Measurements from ENCODE around the gene STRA8. TPM values are rescaled to one million over a fixed set of nuclear protein-coding genes. Genes with fewer than 3 reads are reported as not detected.

The STRA8 gene
- total RNA-seq, 1 experiment from 2014 or later = not detected

- Mint-ChIP-seq H3K27ac (peak overlapping the region in 1 of 3 experiments; percentile 75; a peak in 1 of 7 replicates), H3K27me3 (ENCODE audit: low read depth) (peaks cover 7% of the 10 kb centered on the region), H3K36me3 (ENCODE audit: insufficient read depth in 1 of 3, low read depth in 3 of 3) (peaks cover 3 to 21% (median 8%) of the 10 kb centered on the region in 3 experiments; a peak in 6 of 7 replicates), H3K4me1 (peaks cover 3 to 13% of the 10 kb centered on the region in 2 experiments; a peak in 2 of 4 replicates), H3K4me3 (no peak overlapping the region), H3K9me3 (no peaks in the 10 kb centered on the region)
- H2BK5ac ChIP-seq (ENCODE audit: insufficient read length, low read length) = no peak overlapping the region
- H4K8ac ChIP-seq (replicated peaks; ENCODE audit: insufficient read length, low read depth, low read length) = no peak overlapping the region
- H2AK5ac ChIP-seq (ENCODE audit: insufficient read length, low read length) = no peak overlapping the region
- H3K9me3 ChIP-seq (ENCODE audit: control insufficient read depth, low read depth, low read length) = no peaks in the 10 kb centered on the region
- H2BK12ac ChIP-seq (ENCODE audit: insufficient read length, low read depth, low read length) = no peak overlapping the region
- no peaks in the 10 kb centered on the region for H4K20me1 ChIP-seq (ENCODE audit: control insufficient read depth, insufficient read depth, insufficient read length)
- H3K9ac ChIP-seq (ENCODE audit: extremely low read depth, insufficient read length, low read length) = no peak overlapping the region
- no peak overlapping the region for H2AFZ ChIP-seq (ENCODE audit: low read length)
- peaks cover 2% of the 10 kb centered on the region for H3K23me2 ChIP-seq (ENCODE audit: insufficient read length, low read depth, low read length, poor library complexity, severe bottlenecking)
- WGBS (ENCODE audit: extremely low coverage, insufficient read length, low lambda C conversion rate) = no CpG with 5 or more reads among the region's 8 CpGs
- no peak overlapping the region for H4K91ac ChIP-seq (ENCODE audit: insufficient read length, low read depth, low read length)
- DNase-seq = no peak
- no peak overlapping the region for H2BK20ac ChIP-seq (ENCODE audit: low read depth, low read length, poor library complexity, severe bottlenecking)
- no peak overlapping the region for H3K27ac ChIP-seq (ENCODE audit: insufficient read length, low read depth, low read length)
- H2BK15ac ChIP-seq (ENCODE audit: low read depth, low read length) = no peak overlapping the region
- H3K23ac ChIP-seq (ENCODE audit: insufficient read length, low read depth, low read length) = no peak overlapping the region
- no peaks in the 10 kb centered on the region for H3K27me3 ChIP-seq (ENCODE audit: insufficient read depth, low read length)
- TF ChIP-seq CTCF (conservative IDR thresholded peaks at IDR 0.05) = no peak
- no peak overlapping the region for H3K4ac ChIP-seq (ENCODE audit: low read depth, low read length)
- no peaks in the 10 kb centered on the region for H3K79me2 ChIP-seq (ENCODE audit: insufficient read depth, low read length)
- no peak overlapping the region for H3T11ph ChIP-seq (ENCODE audit: low read length)
- 0 out of 2 replicates have a peak, but pooled peaks cover 2% of the 10 kb centered on the region for H3K4me1 ChIP-seq (ENCODE audit: insufficient read depth, low read length)
- H3K4me2 ChIP-seq (ENCODE audit: insufficient read depth, insufficient read length, low read length) = no peak overlapping the region
- no peak overlapping the region for H3K18ac ChIP-seq (ENCODE audit: insufficient read length, low read depth, low read length)
- H4K5ac ChIP-seq (ENCODE audit: insufficient read length, low read depth, low read length) = no peak overlapping the region
- no peak overlapping the region for H2BK120ac ChIP-seq (ENCODE audit: low read depth, low read length, poor library complexity, severe bottlenecking)
- no peak overlapping the region for H3K14ac ChIP-seq (ENCODE audit: insufficient read depth, low read length)
- no peaks in the 10 kb centered on the region for H3K79me1 ChIP-seq (ENCODE audit: insufficient read depth, low read depth, low read length, poor library complexity, severe bottlenecking)
- no peak overlapping the region for H3K56ac ChIP-seq (ENCODE audit: insufficient read length, low read depth, low read length)
Observed at GRCh38 chr7:135205850-135206249, 27.8 kb upstream of the STRA8 start.

Data from H9 (cell line).